HG02973 (cell line): Measurements from ENCODE around the gene MOB3C.

Experiments used
- ATAC-seq: cut with Tn5 transposase; IDR thresholded peaks from one replicate; pipeline ENCODE4 v1.9.1; 2021; ENCODE audit warnings: moderate library complexity; ENCODE audit not compliant: unreplicated experiment

Gene MOB3C

GRCh38 chr1:46580140-46580903, 36.3 kb downstream of the MOB3C start:
- ATAC-seq, result no peak

GRCh38 chr1:46577671-46578070, 38.9 kb downstream of the MOB3C start:
- no peak for ATAC-seq

GRCh38 chr1:46576596-46576995, 40.0 kb downstream of the MOB3C start:
- no peak for ATAC-seq

GRCh38 chr1:46575778-46576177, 40.8 kb downstream of the MOB3C start:
- ATAC-seq, result no peak

- ATAC-seq, result no peak
Measured at GRCh38 chr1:46575300-46575699, 41.3 kb downstream of the MOB3C start.

- ATAC-seq, result no peak
Measured at GRCh38 chr1:46571691-46572225, 44.9 kb downstream of the MOB3C start.

- no peak for ATAC-seq
Measured at GRCh38 chr1:46569884-46570725, 46.5 kb downstream of the MOB3C start.

- no peak for ATAC-seq
Measured at GRCh38 chr1:46569116-46569515, 47.5 kb downstream of the MOB3C start.

GRCh38 chr1:46568461-46568891, 48.1 kb downstream of the MOB3C start:
- no peak for ATAC-seq

GRCh38 chr1:46563341-46563740, 53.3 kb downstream of the MOB3C start:
- no peak for ATAC-seq

GRCh38 chr1:46562498-46562897, 54.1 kb downstream of the MOB3C start:
- no peak for ATAC-seq

- ATAC-seq, result no peak
Measured at GRCh38 chr1:46558966-46559365, 57.6 kb downstream of the MOB3C start.

GRCh38 chr1:46558141-46558963, 58.3 kb downstream of the MOB3C start:
- ATAC-seq, result no peak
